Ovary (tissue), 9 donors: ENCODE measurements around the gene RPS15. TPM values are rescaled to one million over a fixed set of nuclear protein-coding genes. Genes with fewer than 3 reads are reported as not detected.

ENCODE experiments used
- DNase-seq, 5 donors: peaks; one replicate each; pipeline ENCODE4 v3.0.0-alpha.2; 2019 to 2020
- H3K27ac ChIP-seq, 2 donors: fragments of 200-600 bp; one replicate each; pipeline versions ENCODE4 v1.5.1 to v1.8.0; 2019 to 2022
- H3K27me3 ChIP-seq: fragments of 200-600 bp; one replicate; pipeline ENCODE4 v1.8.0; 2022
- H3K36me3 ChIP-seq: fragments of 200-600 bp; sonication (generic); one replicate; pipeline ENCODE4 v1.5.1; 2019
- H3K4me1 ChIP-seq: one replicate; pipeline ENCODE4 v1.8.1; 2013; ENCODE audit warnings: mild to moderate bottlenecking, moderate library complexity; ENCODE audit not compliant: insufficient read depth
- H3K4me3 ChIP-seq: fragments of 200-600 bp; sonication (generic); one replicate; pipeline ENCODE4 v1.5.1; 2017
- H3K9me3 ChIP-seq, 2 donors: fragments of 200-600 bp in 1 of 2; sonication (generic) in 1 of 2; one replicate each; pipeline versions ENCODE4 v1.5.1 to v1.8.1; 2013 to 2019; ENCODE audit warnings: mild to moderate bottlenecking in 1 of 2, moderate library complexity in 1 of 2
- CTCF ChIP-seq, 3 donors: fragments of 450-650 bp in 2 of 3; fragments of 200-600 bp in 1 of 3; IDR thresholded peaks; one replicate each; pipeline versions ENCODE4 v1.5.1 to v1.8.0; 2016 to 2022; ENCODE audit warnings: antibody characterized with exemption in 3 of 3, mild to moderate bottlenecking in 1 of 3
- EP300 ChIP-seq: sonication (generic); formaldehyde crosslinking; IDR thresholded peaks from one replicate; pipeline ENCODE4 v1.6.1; 2017; ENCODE audit warnings: antibody characterized with exemption
- POLR2A ChIP-seq: fragments of 450-650 bp; IDR thresholded peaks from one replicate; pipeline ENCODE4 v1.6.1; 2017; ENCODE audit warnings: antibody characterized with exemption, mild to moderate bottlenecking, moderate library complexity
- WGBS, 3 donors: extraction: QIAGEN DNeasy Blood & Tissue Kit in 1 of 3; methylation state at CpG; one replicate each; pipeline versions ENCODE4 v1.1.5 to v1.1.7; 2013 to 2017; 5-methylcytosine and 5-hydroxymethylcytosine counted together
- intact Hi-C, 4 donors: fragments of 100-400 bp; cut with DNase I; formaldehyde crosslinking; loops; one replicate each; pipeline versions ENCODE4 v1.11.0 to v1.15.1; 2022 to 2023
- polyA plus RNA-seq, 2 donors: library from polyadenylated mRNA; stranded (reverse); fragments of 200-250 nt in 1 of 2; fragments of 350-450 nt in 1 of 2; fragmentation: Illumina TruSeq in 1 of 2; extraction: RNeasy Lipid Tissue Mini Kit (QIAGEN cat#74804) in 1 of 2; gene quantifications; one replicate each; pipeline ENCODE4 v1.2.3, GENCODE V29; 2013 to 2014
- total RNA-seq, 7 donors: library from RNA; depleted of rRNA in 2 of 7; stranded (reverse); fragments of >200 nt in 2 of 7; fragmentation: NEBNext Ultra II Directional in 3 of 7; extraction: Animal tissue kit (Norgen Biotek cat#: 25700) in 3 of 7; gene quantifications; one replicate each; pipeline versions ENCODE4 v1.1.0 to v1.2.4, GENCODE V29; 2016 to 2023
- donor health status: DM: no; HTN: no; CAD: no; lungs with moderate emphysema.
- donor health status: DM: no; HTN: no; CAD: no.
- donor health status: Bipolar disorder and iron deficiency.
- donor health status: DM: yes; HTN: yes; CAD: no.
- donor health status: DM: no; HTN: no; CAD: no.
- donor health status: DM: yes; HTN: yes; CAD: no.

The RPS15 gene
- total and polyA plus RNA-seq, 9 donors: 174 to 7,253 (median 2,328) TPM

- Histone ChIP-seq H3K27me3 (peaks cover 11% of the 10 kb centered on the region), H3K4me1 (peaks cover 35% of the 10 kb centered on the region)
These were observed 32.9 kb downstream of the RPS15 start for GRCh38 chr19:1471010-1471514.

GRCh38 chr19:1471515-1472160, 33.4 kb downstream of the RPS15 start:
- no peaks in the 10 kb centered on the region for H3K9me3 ChIP-seq
- H3K4me1 ChIP-seq: peaks cover 35% of the 10 kb centered on the region
- no peak for DNase-seq
- TF ChIP-seq CTCF (IDR thresholded peaks at IDR 0.05) (no peak), POLR2A (no peak), EP300 (no peak)
- peaks cover 8% of the 10 kb centered on the region for H3K27me3 ChIP-seq
- no peaks in the 10 kb centered on the region for H3K36me3 ChIP-seq
- H3K4me3 ChIP-seq: no peak overlapping the region
- 19 to 28% (median 27%) methylated on average over 21 to 24 of the region's 24 CpGs for WGBS, 3 donors
- H3K27ac ChIP-seq: no peak overlapping the region
- intact Hi-C loops: no loop called here

More at GRCh38 chr19:1471010-1471514, 32.9 kb downstream of the RPS15 start:
- Histone ChIP-seq H3K36me3 (no peaks in the 10 kb centered on the region), H3K9me3 (no peaks in the 10 kb centered on the region), H3K4me3 (no peak overlapping the region), H3K27ac (no peak overlapping the region)
- TF ChIP-seq CTCF (IDR thresholded peaks at IDR 0.05): no peak
- intact Hi-C loops: no loop called here
- WGBS, 3 donors: 2 to 8% (median 2%) methylated on average over 21 to 28 of the region's 28 CpGs
- DNase-seq: no peak

- WGBS, 3 donors: 35 to 50% (median 36%) methylated on average over 33 to 44 of the region's 44 CpGs
- Histone ChIP-seq H3K27ac (no peak overlapping the region), H3K27me3 (peaks cover 7% of the 10 kb centered on the region), H3K4me1 (peaks cover 29% of the 10 kb centered on the region), H3K9me3 (no peaks in the 10 kb centered on the region), H3K4me3 (no peak overlapping the region), H3K36me3 (no peaks in the 10 kb centered on the region)
- intact Hi-C loops: no loop called here
- DNase-seq: no peak
- TF ChIP-seq POLR2A (no peak), CTCF (IDR thresholded peaks at IDR 0.05) (no peak), EP300 (no peak)
These were observed 34.3 kb downstream of the RPS15 start for GRCh38 chr19:1472231-1473084.

GRCh38 chr19:1473085-1473851, 35.1 kb downstream of the RPS15 start:
- 54 to 68% (median 62%) methylated on average over 20 of the region's 20 CpGs for WGBS, 3 donors
- no peak for DNase-seq
- intact Hi-C loops: no loop called here
- Histone ChIP-seq H3K27ac (no peak overlapping the region), H3K9me3 (no peaks in the 10 kb centered on the region), H3K27me3 (peaks cover 6% of the 10 kb centered on the region), H3K36me3 (no peaks in the 10 kb centered on the region), H3K4me1 (peaks cover 26% of the 10 kb centered on the region), H3K4me3 (no peak overlapping the region)
- TF ChIP-seq CTCF (IDR thresholded peaks at IDR 0.05): no peak
- TF ChIP-seq EP300: no peak
- no peak for TF ChIP-seq POLR2A
